Measurements from ENCODE around the gene LNX2. TPM values are rescaled to one million over a fixed set of nuclear protein-coding genes. Genes with fewer than 3 reads are reported as not detected.

LNX2 gene
- total and polyA plus RNA-seq, 9 donors: 3.6 to 9.8 (median 7.8) TPM

DNA sequence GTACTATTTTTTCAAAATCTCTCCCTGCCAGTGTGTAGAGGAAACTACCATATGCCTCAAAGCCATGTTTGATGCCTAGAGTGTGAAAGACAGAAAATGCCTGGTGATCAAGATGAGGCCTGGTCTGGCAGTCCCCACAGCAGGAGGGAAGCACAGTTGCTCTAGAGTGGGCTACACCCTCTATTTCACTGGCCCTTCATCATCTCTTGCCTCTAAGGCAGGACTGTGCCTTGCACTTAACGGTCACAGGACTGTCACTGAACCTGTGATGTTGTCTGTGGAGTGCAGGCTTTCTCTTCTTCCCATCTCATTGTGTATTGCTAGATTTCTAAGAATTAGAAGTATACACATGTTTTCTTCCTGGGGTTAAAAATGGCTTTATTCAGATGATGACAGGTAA is 17.7 kb upstream of the LNX2 start:
- no peaks in the 10 kb centered on the region for H3K36me3 ChIP-seq
- H3K4me1 ChIP-seq (ENCODE audit: insufficient read depth): peaks cover 7% of the 10 kb centered on the region
- DNase-seq: no peak
- whole genome bisulfite sequencing, 3 donors: 86 to 88% (median 88%) methylated on average over 1 of the region's 1 CpG
- TF ChIP-seq, protein P1, sequence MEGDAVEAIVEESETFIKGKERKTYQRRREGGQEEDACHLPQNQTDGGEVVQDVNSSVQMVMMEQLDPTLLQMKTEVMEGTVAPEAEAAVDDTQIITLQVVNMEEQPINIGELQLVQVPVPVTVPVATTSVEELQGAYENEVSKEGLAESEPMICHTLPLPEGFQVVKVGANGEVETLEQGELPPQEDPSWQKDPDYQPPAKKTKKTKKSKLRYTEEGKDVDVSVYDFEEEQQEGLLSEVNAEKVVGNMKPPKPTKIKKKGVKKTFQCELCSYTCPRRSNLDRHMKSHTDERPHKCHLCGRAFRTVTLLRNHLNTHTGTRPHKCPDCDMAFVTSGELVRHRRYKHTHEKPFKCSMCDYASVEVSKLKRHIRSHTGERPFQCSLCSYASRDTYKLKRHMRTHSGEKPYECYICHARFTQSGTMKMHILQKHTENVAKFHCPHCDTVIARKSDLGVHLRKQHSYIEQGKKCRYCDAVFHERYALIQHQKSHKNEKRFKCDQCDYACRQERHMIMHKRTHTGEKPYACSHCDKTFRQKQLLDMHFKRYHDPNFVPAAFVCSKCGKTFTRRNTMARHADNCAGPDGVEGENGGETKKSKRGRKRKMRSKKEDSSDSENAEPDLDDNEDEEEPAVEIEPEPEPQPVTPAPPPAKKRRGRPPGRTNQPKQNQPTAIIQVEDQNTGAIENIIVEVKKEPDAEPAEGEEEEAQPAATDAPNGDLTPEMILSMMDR (IDR thresholded peaks at IDR 0.05): no peak
- no peak for TF ChIP-seq EP300 (IDR thresholded peaks at IDR 0.05)
- no peak for TF ChIP-seq POLR2A (IDR thresholded peaks at IDR 0.05)
- intact Hi-C loops (cut with DNase I): no loop called here
- no peaks in the 10 kb centered on the region for H3K27me3 ChIP-seq
- no peak overlapping the region for H3K4me3 ChIP-seq
- H3K27ac ChIP-seq: peak overlapping the region; percentile 15 to 56
- no peaks in the 10 kb centered on the region for H3K9me3 ChIP-seq

DNA sequence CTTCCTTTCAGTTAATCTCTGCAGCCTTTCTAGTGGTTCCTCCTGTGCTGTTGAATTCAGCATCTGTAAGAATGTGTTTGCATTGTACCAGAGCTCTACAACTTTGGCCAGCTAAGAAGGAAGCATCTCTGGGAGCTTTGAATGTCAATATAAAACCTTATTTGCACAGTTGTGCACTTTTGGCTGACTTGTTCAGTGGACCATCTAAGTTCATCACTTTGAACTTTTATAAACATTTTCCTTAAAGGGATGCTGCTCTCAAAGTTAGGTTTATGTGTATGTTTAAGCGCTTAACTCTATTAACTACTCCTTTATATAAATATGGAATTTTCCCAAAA is 16.9 kb upstream of the LNX2 start:
- Histone ChIP-seq H3K4me1 (ENCODE audit: insufficient read depth) (peaks cover 7% of the 10 kb centered on the region), H3K27ac (no peak overlapping the region), H3K27me3 (no peaks in the 10 kb centered on the region), H3K9me3 (no peaks in the 10 kb centered on the region), H3K36me3 (no peaks in the 10 kb centered on the region), H3K4me3 (no peak overlapping the region)
- TF ChIP-seq POLR2A (IDR thresholded peaks at IDR 0.05) (no peak), EP300 (IDR thresholded peaks at IDR 0.05) (no peak)
- TF ChIP-seq, protein P1 (IDR thresholded peaks at IDR 0.05): no peak
- WGBS, 3 donors: 92 to 99% (median 97%) methylated on average over 1 of the region's 1 CpG
- intact Hi-C loops (cut with DNase I): no loop called here
- DNase-seq: no peak

DNA sequence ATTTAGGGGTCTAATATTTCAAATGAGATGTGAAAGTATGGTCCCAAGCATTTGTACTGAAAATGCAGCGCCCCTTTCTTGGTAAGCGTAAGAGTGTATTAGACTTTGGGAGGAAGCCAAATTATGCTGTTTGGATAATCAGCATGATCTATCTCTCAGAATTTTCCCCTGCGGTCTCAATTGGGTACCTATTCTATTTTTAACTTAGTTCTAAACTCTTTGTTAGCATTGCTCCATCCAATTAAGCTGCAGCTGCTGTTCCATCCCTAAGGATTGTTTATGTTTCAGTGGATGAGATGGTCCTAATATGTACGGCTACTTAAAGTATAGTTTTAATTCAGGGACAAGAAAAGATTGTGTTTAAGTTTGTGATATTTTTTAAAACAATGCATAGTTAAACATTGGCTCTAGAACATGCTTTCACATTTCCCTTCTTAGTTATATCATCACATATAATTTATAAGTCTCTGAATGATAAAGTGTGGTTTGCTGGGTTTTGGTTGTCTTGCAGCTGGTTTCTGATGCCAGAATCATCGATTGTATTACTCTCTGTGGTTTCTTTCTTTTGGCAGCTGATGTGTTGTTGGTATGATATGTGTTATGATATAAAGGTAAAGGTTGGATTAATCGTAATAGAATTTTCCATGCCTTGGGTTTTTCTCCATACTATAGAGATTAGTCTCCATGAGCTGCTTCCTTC is 16.4 kb upstream of the LNX2 start:
- TF ChIP-seq EP300 (IDR thresholded peaks at IDR 0.05): no peak
- TF ChIP-seq POLR2A (IDR thresholded peaks at IDR 0.05): no peak
- TF ChIP-seq, protein P1 (IDR thresholded peaks at IDR 0.05): no peak

DNA sequence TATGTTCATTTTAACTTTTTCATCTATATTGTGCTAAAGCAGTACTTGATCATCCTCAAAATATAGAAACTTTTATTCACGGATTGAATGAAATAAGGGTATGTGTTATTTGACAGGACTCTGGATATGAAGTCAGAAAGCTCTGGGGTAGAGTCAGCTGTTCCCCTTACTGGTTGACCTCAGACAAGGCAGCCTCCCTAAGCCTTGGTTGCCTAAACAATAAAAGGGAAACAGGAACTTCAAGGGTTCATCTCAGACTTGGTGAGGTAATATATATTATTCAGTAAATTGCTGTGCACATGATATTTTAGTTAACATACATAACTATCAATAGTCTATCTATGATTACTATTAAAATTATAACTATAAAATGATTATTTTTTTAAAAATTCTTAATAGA is 14.9 kb upstream of the LNX2 start:
- WGBS, 3 donors: 94 to 99% (median 95%) methylated on average over 1 of the region's 1 CpG
- H3K4me1 ChIP-seq (ENCODE audit: insufficient read depth): peaks cover 4% of the 10 kb centered on the region

More for the DNA sequence above, 16.4 kb upstream of the LNX2 start:
- H3K4me3 ChIP-seq: no peak overlapping the region
- peaks cover 4% of the 10 kb centered on the region for H3K4me1 ChIP-seq (ENCODE audit: insufficient read depth)
- no peaks in the 10 kb centered on the region for H3K27me3 ChIP-seq
- no peaks in the 10 kb centered on the region for H3K36me3 ChIP-seq
- no peak overlapping the region for H3K27ac ChIP-seq
- H3K9me3 ChIP-seq: no peaks in the 10 kb centered on the region
- intact Hi-C loops (cut with DNase I): no loop called here
- DNase-seq: no peak
- WGBS, 3 donors: 66 to 70% (median 67%) methylated on average over 6 of the region's 6 CpGs

More for the DNA sequence above, 14.9 kb upstream of the LNX2 start:
- H3K27ac ChIP-seq: no peak overlapping the region
- H3K36me3 ChIP-seq: no peaks in the 10 kb centered on the region
- TF ChIP-seq EP300 (IDR thresholded peaks at IDR 0.05) (no peak), POLR2A (IDR thresholded peaks at IDR 0.05) (no peak)
- TF ChIP-seq, protein P1 (IDR thresholded peaks at IDR 0.05): no peak
- intact Hi-C loops (cut with DNase I): no loop called here
- no peak for DNase-seq
- no peak overlapping the region for H3K4me3 ChIP-seq
- H3K9me3 ChIP-seq: no peaks in the 10 kb centered on the region
- H3K27me3 ChIP-seq: no peaks in the 10 kb centered on the region
